GM19099 (cell line): Measurements from ENCODE around the gene TRIM2.

Experiments used
- POLR2A ChIP-seq: IDR thresholded peaks from 3 replicates; pipeline ENCODE4 v1.6.1; 2011; ENCODE audit warnings: low read depth; ENCODE audit not compliant: insufficient read length; ENCODE audit errors: extremely low read depth

The TRIM2 gene

GRCh38 chr4:153228512-153229140, 24.4 kb downstream of the TRIM2 start:
- TF ChIP-seq POLR2A = no peak

- TF ChIP-seq POLR2A = no peak
These were observed 25.3 kb downstream of the TRIM2 start for GRCh38 chr4:153229545-153229944.

GRCh38 chr4:153232768-153233167, 28.5 kb downstream of the TRIM2 start:
- TF ChIP-seq POLR2A = no peak

- TF ChIP-seq POLR2A = no peak
These were observed 29.6 kb downstream of the TRIM2 start for GRCh38 chr4:153233761-153234371.

GRCh38 chr4:153234885-153235284, 30.6 kb downstream of the TRIM2 start:
- no peak for TF ChIP-seq POLR2A

GRCh38 chr4:153238135-153238919, 34.1 kb downstream of the TRIM2 start:
- TF ChIP-seq POLR2A = no peak

- no peak for TF ChIP-seq POLR2A
These were observed 35.2 kb downstream of the TRIM2 start for GRCh38 chr4:153239409-153239808.

GRCh38 chr4:153241295-153241694, 37.1 kb downstream of the TRIM2 start:
- no peak for TF ChIP-seq POLR2A

- TF ChIP-seq POLR2A = no peak
These were observed 38.0 kb downstream of the TRIM2 start for GRCh38 chr4:153241970-153242838.

GRCh38 chr4:153242839-153243324, 38.6 kb downstream of the TRIM2 start:
- no peak for TF ChIP-seq POLR2A

GRCh38 chr4:153243468-153243867, 39.2 kb downstream of the TRIM2 start:
- TF ChIP-seq POLR2A = no peak

GRCh38 chr4:153244969-153245368, 40.7 kb downstream of the TRIM2 start:
- TF ChIP-seq POLR2A = no peak

GRCh38 chr4:153245775-153246174, 41.5 kb downstream of the TRIM2 start:
- no peak for TF ChIP-seq POLR2A

GRCh38 chr4:153246446-153247115, 42.3 kb downstream of the TRIM2 start:
- TF ChIP-seq POLR2A = no peak
